HG03103 (cell line): Measurements from ENCODE around the gene C2orf81.
"Not testable (repeated sequence)": the region's sequence is repeated elsewhere in the genome, so short reads cannot be mapped to it uniquely, and the experiment has no call there.

Experiments
- ATAC-seq: cut with Tn5 transposase; IDR thresholded peaks from one replicate; pipeline ENCODE4 v1.9.1; 2021; ENCODE audit warnings: low read depth; ENCODE audit not compliant: unreplicated experiment

Gene C2orf81

GRCh38 chr2:74424995-74425406 lies 3.6 kb upstream of the C2orf81 start:
- ATAC-seq: no peak

GRCh38 chr2:74424139-74424992 lies 2.9 kb upstream of the C2orf81 start:
- ATAC-seq: no peak

GRCh38 chr2:74423231-74424095 lies 2.0 kb upstream of the C2orf81 start:
- no peak for ATAC-seq

GRCh38 chr2:74420443-74421103 lies 846 bp downstream of the C2orf81 start:
- not testable (repeated sequence) for ATAC-seq

- no peak for ATAC-seq
These were observed 1.4 kb downstream of the C2orf81 start for GRCh38 chr2:74420006-74420405.

- ATAC-seq: no peak
These were observed 2.1 kb downstream of the C2orf81 start for GRCh38 chr2:74419345-74419744.

- no peak for ATAC-seq
These were observed 3.1 kb downstream of the C2orf81 start for GRCh38 chr2:74418312-74418711.

- no peak for ATAC-seq
These were observed 3.7 kb downstream of the C2orf81 start for GRCh38 chr2:74417763-74418162.

GRCh38 chr2:74417197-74417596 lies 4.2 kb downstream of the C2orf81 start:
- no peak for ATAC-seq

- ATAC-seq: no peak
These were observed 4.6 kb downstream of the C2orf81 start for GRCh38 chr2:74416778-74417177.

- no peak for ATAC-seq
These were observed 5.5 kb downstream of the C2orf81 start for GRCh38 chr2:74415762-74416395.

GRCh38 chr2:74414881-74415761 lies 6.3 kb downstream of the C2orf81 start:
- no peak for ATAC-seq

- ATAC-seq: no peak
These were observed 7.0 kb downstream of the C2orf81 start for GRCh38 chr2:74414441-74414840.

- no peak for ATAC-seq
These were observed 8.3 kb downstream of the C2orf81 start for GRCh38 chr2:74413001-74413698.

- no peak for ATAC-seq
These were observed 13.7 kb downstream of the C2orf81 start for GRCh38 chr2:74407682-74408081.

GRCh38 chr2:74406035-74406434 lies 15.4 kb downstream of the C2orf81 start:
- ATAC-seq: no peak

- ATAC-seq: no peak
These were observed 19.5 kb downstream of the C2orf81 start for GRCh38 chr2:74401891-74402290.

- ATAC-seq: no peak
These were observed 21.6 kb downstream of the C2orf81 start for GRCh38 chr2:74399785-74400184.

GRCh38 chr2:74396149-74396548 lies 25.3 kb downstream of the C2orf81 start:
- ATAC-seq: no peak
